K562 (cell line): ENCODE results near the gene KRTAP2-3. TPM values are rescaled to one million over a fixed set of nuclear protein-coding genes. Genes with fewer than 3 reads are reported as not detected.
"Not testable (repeated sequence)": the region's sequence is repeated elsewhere in the genome, so short reads cannot be mapped to it uniquely, and the experiment has no call there.

Source experiments
- ATAC-seq: fragments of 200-7000 bp; cut with Tn5 transposase; 3 replicates; pipeline ENCODE4 v1.9.1; 2020; ENCODE audit warnings: moderate library complexity
- BruUV-seq: library from RNA; stranded (reverse); fragments of 400-500 nt; replicated peaks from 2 replicates; lab custom pipeline; 2021; lab: Mats Ljungman, UMichigan
- CTCF ChIA-PET: fragments of 300-600 bp; formaldehyde crosslinking; extraction: SDS; loops from one replicate; lab custom pipeline; 2021; ENCODE audit warnings: low intra/inter-chr PET ratio; lab: Yijun Ruan, JAX
- POLR2A ChIA-PET: fragments of 300-600, 350-650 bp; sonication (Branson Sonifier 250); formaldehyde crosslinking; extraction: SDS; loops from one replicate; lab custom pipeline; 2021; ENCODE audit warnings: antibody characterized with exemption, inconsistent platforms; lab: Yijun Ruan, JAX
- DNase-seq, 4 experiments: peaks; one replicate each; pipeline versions ENCODE4 v3.0.0 to v3.0.0-alpha.2; 2011 to 2018; ENCODE audit warnings: low spot score in 3 of 4, mixed read lengths in 3 of 4; ENCODE audit errors: extremely low read depth in 1 of 4
- FAIRE-seq: peaks from 2 replicates; lab custom pipeline; 2011; peaks lifted over from hg19 to GRCh38; lab: Jason Lieb, UNC
- H2AFZ ChIP-seq: 2 replicates; pipeline ENCODE4 v1.6.0; 2011; ENCODE audit warnings: low read depth, low read length, control low read depth, inconsistent platforms
- H3K27ac ChIP-seq: fragments of 200-600 bp; 3 replicates; pipeline ENCODE4 v1.8.0; 2011; ENCODE audit warnings: low read depth, mild to moderate bottlenecking, control low read depth, inconsistent platforms, low read length, moderate library complexity, mixed read lengths; ENCODE audit errors: extremely low read depth
- H3K27me3 ChIP-seq, 2 experiments: fragments of 300-600 bp in 1 of 2; 2 replicates in 1 of 2; 3 replicates in 1 of 2; pipeline versions ENCODE4 v1.6.0 to v1.8.0; 2011; ENCODE audit warnings: inconsistent platforms in 2 of 2, low read length in 2 of 2, mild to moderate bottlenecking in 1 of 2, mixed read lengths in 1 of 2, moderate library complexity in 1 of 2; ENCODE audit not compliant: control insufficient read depth in 2 of 2, insufficient read depth in 2 of 2
- H3K36me3 ChIP-seq: fragments of 300-600 bp; 3 replicates; pipeline ENCODE4 v1.8.0; 2011; ENCODE audit warnings: mild to moderate bottlenecking, low read length, inconsistent platforms; ENCODE audit not compliant: control insufficient read depth, insufficient read depth
- H3K4me1 ChIP-seq, 2 experiments: fragments of 200-600 bp in 1 of 2; replicated peaks in 1 of 2; 2 replicates in 1 of 2; 3 replicates in 1 of 2; pipeline versions ENCODE4 v1.5.1 to v1.8.0; 2011; ENCODE audit warnings: inconsistent platforms in 2 of 2, low read length in 2 of 2, mild to moderate bottlenecking in 1 of 2, mixed read lengths in 1 of 2, moderate library complexity in 1 of 2; ENCODE audit not compliant: control insufficient read depth in 2 of 2, insufficient read depth in 2 of 2
- H3K4me2 ChIP-seq: 2 replicates; pipeline ENCODE4 v1.6.1; 2011; ENCODE audit warnings: low read length, control low read depth, inconsistent platforms, mixed read lengths; ENCODE audit not compliant: insufficient read depth
- H3K4me3 ChIP-seq: fragments of 200-600 bp; sonication (generic), shearing (Covaris generic); 2 replicates; pipeline ENCODE4 v1.5.1; 2016; ENCODE audit warnings: control low read depth, inconsistent platforms
- H3K79me2 ChIP-seq: fragments of 200-600 bp; 3 replicates; pipeline ENCODE4 v1.8.0; 2011; ENCODE audit warnings: low read length, inconsistent platforms; ENCODE audit not compliant: control insufficient read depth, insufficient read depth
- H3K9ac ChIP-seq, 2 experiments: 2 replicates each; pipeline versions ENCODE4 v1.6.0 to v1.6.1; 2011; ENCODE audit warnings: low read depth in 2 of 2, low read length in 2 of 2, control low read depth in 1 of 2, inconsistent platforms in 1 of 2, mild to moderate bottlenecking in 1 of 2, mixed read lengths in 1 of 2; ENCODE audit not compliant: insufficient read depth in 1 of 2
- H3K9me1 ChIP-seq: one replicate; pipeline ENCODE4 v1.6.0; 2011; ENCODE audit warnings: inconsistent platforms, mild to moderate bottlenecking, low read length, moderate library complexity; ENCODE audit not compliant: control insufficient read depth, insufficient read depth
- H3K9me3 ChIP-seq: replicated peaks from 2 replicates; pipeline ENCODE4 v1.5.1; 2011; ENCODE audit warnings: low read depth, low read length, inconsistent platforms; ENCODE audit not compliant: control insufficient read depth, insufficient read depth
- H4K20me1 ChIP-seq: replicated peaks from 2 replicates; pipeline ENCODE4 v1.6.1; 2011; ENCODE audit warnings: low read length, inconsistent platforms, mixed read lengths; ENCODE audit not compliant: control insufficient read depth, insufficient read depth
- CHD7 ChIP-seq: fragments of 200-600 bp; sonication (generic); IDR thresholded peaks from one replicate; pipeline ENCODE4 v1.6.1; 2012; ENCODE audit warnings: mild to moderate bottlenecking, low read depth, low read length, inconsistent platforms
- RHOXF2B ChIP-seq: fragments of 250-450 bp; sonication (Bioruptor Pico); conservative IDR thresholded peaks from 2 replicates; pipeline ENCODE4 v1.5.1; 2021
- ZHX1 ChIP-seq: fragments of 150-350 bp; conservative IDR thresholded peaks from 2 replicates; pipeline ENCODE4 v1.6.1; 2014; ENCODE audit warnings: low read length
- ZNF589 ChIP-seq: fragments of 200-800 bp; sonication (Bioruptor generic); IDR thresholded peaks from 2 replicates; pipeline ENCODE4 v1.6.1; 2016; ENCODE audit warnings: low read depth, missing genetic modification characterization, missing compliant biosample characterization
- ZNF707 ChIP-seq: fragments of 250-450 bp; sonication (Bioruptor Pico); conservative IDR thresholded peaks from 2 replicates; pipeline ENCODE4 v1.8.0; 2022; ENCODE audit warnings: inconsistent platforms, mild to moderate bottlenecking, moderate library complexity
- WGBS: fragments of 100-300 bp; shearing (Covaris generic); methylation state at CpG from one replicate; pipeline ENCODE4 v1.1.6; 2016; ENCODE audit warnings: low coverage, mixed read lengths; ENCODE audit not compliant: insufficient coverage; ENCODE audit errors: missing lambda C conversion rate; 5-methylcytosine and 5-hydroxymethylcytosine counted together
- in situ Hi-C: fragments of 300-500 bp; cut with MboI; formaldehyde crosslinking; loops from 4 replicates; pipeline ENCODE4 v1.15.0; 2018; ENCODE audit warnings: inconsistent platforms, mixed read lengths
- intact Hi-C: fragments of 100-400 bp; cut with micrococcal nuclease; formaldehyde crosslinking; loops from 2 replicates; pipeline ENCODE4 v1.14.2; 2022
- polyA plus RNA-seq, 8 experiments: library from polyadenylated mRNA; depleted of rRNA in 4 of 8; stranded (reverse) in 5 of 8; unstranded in 3 of 8; fragments of >200 nt; fragmentation: Nextera tagmentation in 2 of 8; fragmentation: Illumina TruSeq in 1 of 8; extraction: Ambion mirVana in 2 of 8; extraction: Trizol in 1 of 8; gene quantifications; 2 replicates each; pipeline versions ENCODE4 v1.2.1 to v1.2.3, GENCODE V29; 2011 to 2014; ENCODE audit warnings: inconsistent platforms in 1 of 8, missing spikeins in 1 of 8
- total RNA-seq, 7 experiments: library from RNA; depleted of rRNA in 6 of 7; stranded (reverse); fragments of >200 nt in 6 of 7; fragmentation: Illumina TruSeq in 2 of 7; extraction: Trizol in 2 of 7; gene quantifications; 2 replicates each; pipeline versions ENCODE4 v1.2.1 to v1.2.3, GENCODE V29; 2011 to 2021; ENCODE audit warnings: low replicate concordance in 1 of 7

The KRTAP2-3 gene
- total and polyA plus RNA-seq, 9 of the 15 experiments (the other 6 are each of a cell fraction or from before 2014, with no cell fraction given): not detected

- TF ChIP-seq CHD7 (no peak), RHOXF2B (no peak), ZNF707 (CRISPR knock-in tag) (no peak), ZHX1 (no peak), ZNF589 (no peak)
Observed at GRCh38 chr17:41048441-41048840, 11.5 kb downstream of the KRTAP2-3 start (continued).

GRCh38 chr17:41046735-41047465, 13.0 kb downstream of the KRTAP2-3 start, which contains the start of gene KRTAP2-1:
Gene KRTAP2-1 (minus strand): TSS chr17:41047316. CDS start chr17:41047267, 49 bp downstream.
- H3K9me1 ChIP-seq, FAIRE-seq, H4K20me1 ChIP-seq, ATAC-seq, BruUV-seq, H3K4me2 ChIP-seq, H2AFZ ChIP-seq, H3K4me3 ChIP-seq, H3K79me2 ChIP-seq, H3K9me3 ChIP-seq, DNase-seq, H3K9ac ChIP-seq, H3K27me3 ChIP-seq, H3K27ac ChIP-seq, CTCF ChIA-PET, intact Hi-C loops, H3K4me1 ChIP-seq, POLR2A ChIA-PET, H3K36me3 ChIP-seq, in situ Hi-C loops: not testable (repeated sequence)
- WGBS: 4% methylated on average over 9 of the region's 33 CpGs
